ENCODE data around the gene NPIPA1. TPM values are rescaled to one million over a fixed set of nuclear protein-coding genes. Genes with fewer than 3 reads are reported as not detected.
"Not testable (repeated sequence)": the region's sequence is repeated elsewhere in the genome, so short reads cannot be mapped to it uniquely, and the experiment has no call there.

NPIPA1 gene
- total RNA-seq (ENCODE audit: unreplicated experiment) = 216 TPM
- long read RNA-seq, partial matches to known transcripts = 1 of 5 reads
- long read RNA-seq, other reads (novel, unspliced or antisense) = 4 of 5 reads

DNA sequence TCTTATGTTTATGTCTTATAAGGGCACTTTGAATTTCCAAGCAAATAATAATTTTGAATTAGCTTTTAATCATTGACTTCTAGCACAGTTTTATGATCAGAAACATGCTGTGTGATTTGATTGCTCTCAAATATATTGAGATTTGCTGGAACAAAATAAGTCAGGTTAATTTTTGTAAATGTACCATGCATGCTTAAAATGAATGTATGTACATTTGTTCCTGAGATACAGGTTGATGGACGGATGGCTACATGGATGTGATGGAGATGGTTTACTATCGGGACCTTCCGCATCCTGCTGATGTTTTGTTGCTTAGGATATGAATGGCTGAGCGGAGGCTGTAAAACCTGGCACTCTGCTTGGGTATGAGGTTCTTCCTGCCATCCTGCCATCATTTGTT, at the start of gene NPIPA1:
NPIPA1 (plus strand) TSS at position 301 of the 400 bp plus-strand sequence; CDS start at position 301, 0 bp downstream.
- not testable (repeated sequence) for H3K27me3 Mint-ChIP-seq (ENCODE audit: unreplicated experiment); H3K27ac Mint-ChIP-seq (ENCODE audit: unreplicated experiment); DNase-seq; H3K9me3 Mint-ChIP-seq (ENCODE audit: unreplicated experiment); H3K36me3 Mint-ChIP-seq (ENCODE audit: unreplicated experiment); H3K4me1 Mint-ChIP-seq (ENCODE audit: low read depth, unreplicated experiment); H3K4me3 Mint-ChIP-seq (ENCODE audit: unreplicated experiment)

DNA sequence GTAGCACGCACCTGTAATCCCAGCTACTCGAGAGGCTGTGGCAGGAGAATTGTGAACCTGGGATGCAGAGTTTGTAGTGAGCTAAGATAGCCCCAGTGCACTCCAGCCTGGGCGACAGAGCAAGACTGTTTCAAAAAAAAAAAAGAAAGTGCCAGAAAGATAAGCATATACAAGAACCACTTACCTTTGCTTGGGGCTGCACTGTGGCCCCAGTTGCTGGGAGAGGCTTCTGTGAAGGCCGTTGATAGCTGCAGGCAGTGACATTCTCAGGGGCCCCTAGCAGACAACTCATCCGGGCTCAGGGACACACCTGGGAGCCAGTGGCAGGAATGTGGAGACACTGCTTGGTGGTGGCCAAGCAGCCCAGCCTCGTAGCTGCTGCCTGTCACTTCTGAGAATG, 45.1 kb upstream of the NPIPA1 start:
- DNase-seq; H3K4me1 Mint-ChIP-seq (ENCODE audit: low read depth, unreplicated experiment); H3K36me3 Mint-ChIP-seq (ENCODE audit: unreplicated experiment); H3K9me3 Mint-ChIP-seq (ENCODE audit: unreplicated experiment); H3K27me3 Mint-ChIP-seq (ENCODE audit: unreplicated experiment); H3K4me3 Mint-ChIP-seq (ENCODE audit: unreplicated experiment); H3K27ac Mint-ChIP-seq (ENCODE audit: unreplicated experiment): not testable (repeated sequence)

DNA sequence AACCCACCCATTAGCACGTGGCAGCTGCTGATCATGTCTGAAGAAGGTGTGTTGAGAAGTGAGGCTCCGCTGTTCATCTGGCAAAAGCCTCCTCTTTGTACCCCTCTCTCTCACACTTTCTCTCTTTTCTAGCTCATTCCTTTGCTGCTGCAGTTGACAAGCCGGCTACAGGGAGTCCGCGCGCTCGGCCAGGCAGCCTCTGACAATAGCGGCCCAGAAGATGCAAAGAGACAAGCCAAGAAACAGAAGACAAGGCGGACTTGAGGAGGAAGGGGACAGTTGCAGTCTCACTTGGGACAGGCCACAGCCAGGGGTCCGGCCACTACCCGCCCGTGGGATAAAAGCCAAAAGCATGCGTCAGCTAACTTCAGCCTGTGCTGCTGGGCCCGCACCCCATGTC, 41.9 kb upstream of the NPIPA1 start:
- not testable (repeated sequence) for H3K4me3 Mint-ChIP-seq (ENCODE audit: unreplicated experiment); H3K4me1 Mint-ChIP-seq (ENCODE audit: low read depth, unreplicated experiment); DNase-seq; H3K36me3 Mint-ChIP-seq (ENCODE audit: unreplicated experiment); H3K27ac Mint-ChIP-seq (ENCODE audit: unreplicated experiment); H3K9me3 Mint-ChIP-seq (ENCODE audit: unreplicated experiment); H3K27me3 Mint-ChIP-seq (ENCODE audit: unreplicated experiment)

GRCh38 chr16:14896023-14896422, 41.2 kb upstream of the NPIPA1 start:
- H3K4me3 Mint-ChIP-seq (ENCODE audit: unreplicated experiment); H3K9me3 Mint-ChIP-seq (ENCODE audit: unreplicated experiment); H3K36me3 Mint-ChIP-seq (ENCODE audit: unreplicated experiment); H3K27ac Mint-ChIP-seq (ENCODE audit: unreplicated experiment); H3K4me1 Mint-ChIP-seq (ENCODE audit: low read depth, unreplicated experiment); H3K27me3 Mint-ChIP-seq (ENCODE audit: unreplicated experiment): not testable (repeated sequence)
- DNase-seq = peak; percentile 41

- peaks cover 11% of the 10 kb centered on the region for H3K4me1 Mint-ChIP-seq (ENCODE audit: low read depth, unreplicated experiment)
- H3K27ac Mint-ChIP-seq (ENCODE audit: unreplicated experiment); DNase-seq; H3K4me3 Mint-ChIP-seq (ENCODE audit: unreplicated experiment); H3K9me3 Mint-ChIP-seq (ENCODE audit: unreplicated experiment); H3K36me3 Mint-ChIP-seq (ENCODE audit: unreplicated experiment); H3K27me3 Mint-ChIP-seq (ENCODE audit: unreplicated experiment): not testable (repeated sequence)
- TF ChIP-seq, protein P1, sequence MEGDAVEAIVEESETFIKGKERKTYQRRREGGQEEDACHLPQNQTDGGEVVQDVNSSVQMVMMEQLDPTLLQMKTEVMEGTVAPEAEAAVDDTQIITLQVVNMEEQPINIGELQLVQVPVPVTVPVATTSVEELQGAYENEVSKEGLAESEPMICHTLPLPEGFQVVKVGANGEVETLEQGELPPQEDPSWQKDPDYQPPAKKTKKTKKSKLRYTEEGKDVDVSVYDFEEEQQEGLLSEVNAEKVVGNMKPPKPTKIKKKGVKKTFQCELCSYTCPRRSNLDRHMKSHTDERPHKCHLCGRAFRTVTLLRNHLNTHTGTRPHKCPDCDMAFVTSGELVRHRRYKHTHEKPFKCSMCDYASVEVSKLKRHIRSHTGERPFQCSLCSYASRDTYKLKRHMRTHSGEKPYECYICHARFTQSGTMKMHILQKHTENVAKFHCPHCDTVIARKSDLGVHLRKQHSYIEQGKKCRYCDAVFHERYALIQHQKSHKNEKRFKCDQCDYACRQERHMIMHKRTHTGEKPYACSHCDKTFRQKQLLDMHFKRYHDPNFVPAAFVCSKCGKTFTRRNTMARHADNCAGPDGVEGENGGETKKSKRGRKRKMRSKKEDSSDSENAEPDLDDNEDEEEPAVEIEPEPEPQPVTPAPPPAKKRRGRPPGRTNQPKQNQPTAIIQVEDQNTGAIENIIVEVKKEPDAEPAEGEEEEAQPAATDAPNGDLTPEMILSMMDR (IDR thresholded peaks at IDR 0.05; ENCODE audit: partially characterized antibody, unreplicated experiment) = peak; percentile 19
Measured at GRCh38 chr16:14897006-14897664, 40.1 kb upstream of the NPIPA1 start.

DNA sequence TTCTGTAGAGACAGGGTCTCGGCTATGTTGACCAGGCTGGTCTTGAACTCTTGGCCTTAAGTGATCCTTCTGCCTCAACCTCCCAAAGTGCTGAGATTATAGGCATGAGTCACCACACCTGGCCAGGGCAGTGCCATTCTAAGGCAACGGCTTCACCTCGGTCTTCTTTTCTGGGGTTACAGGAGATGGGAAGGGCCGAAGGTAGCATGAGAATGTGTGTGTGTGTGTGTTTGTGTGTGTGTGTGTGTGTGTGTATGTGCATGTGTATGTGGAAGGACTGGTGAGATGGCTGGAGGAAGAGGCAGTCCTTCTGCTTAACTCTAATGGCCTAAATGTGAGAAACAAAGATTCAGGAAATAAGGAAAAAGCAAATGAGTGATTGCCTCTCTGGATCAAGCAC, 39.1 kb upstream of the NPIPA1 start:
- not testable (repeated sequence) for H3K27ac Mint-ChIP-seq (ENCODE audit: unreplicated experiment)
- H3K4me1 Mint-ChIP-seq (ENCODE audit: low read depth, unreplicated experiment) = peaks cover 18% of the 10 kb centered on the region
- peak overlapping the region; percentile 67 for H3K4me3 Mint-ChIP-seq (ENCODE audit: unreplicated experiment)

GRCh38 chr16:14903191-14903957, 33.9 kb upstream of the NPIPA1 start:
- H3K4me1 Mint-ChIP-seq (ENCODE audit: low read depth, unreplicated experiment) = peaks cover 11% of the 10 kb centered on the region
- not testable (repeated sequence) for H3K4me3 Mint-ChIP-seq (ENCODE audit: unreplicated experiment); H3K27me3 Mint-ChIP-seq (ENCODE audit: unreplicated experiment); H3K9me3 Mint-ChIP-seq (ENCODE audit: unreplicated experiment); H3K27ac Mint-ChIP-seq (ENCODE audit: unreplicated experiment); DNase-seq; H3K36me3 Mint-ChIP-seq (ENCODE audit: unreplicated experiment)

More for the DNA sequence above, 39.1 kb upstream of the NPIPA1 start:
- H3K36me3 Mint-ChIP-seq (ENCODE audit: unreplicated experiment); H3K27me3 Mint-ChIP-seq (ENCODE audit: unreplicated experiment); DNase-seq; H3K9me3 Mint-ChIP-seq (ENCODE audit: unreplicated experiment): not testable (repeated sequence)

DNA sequence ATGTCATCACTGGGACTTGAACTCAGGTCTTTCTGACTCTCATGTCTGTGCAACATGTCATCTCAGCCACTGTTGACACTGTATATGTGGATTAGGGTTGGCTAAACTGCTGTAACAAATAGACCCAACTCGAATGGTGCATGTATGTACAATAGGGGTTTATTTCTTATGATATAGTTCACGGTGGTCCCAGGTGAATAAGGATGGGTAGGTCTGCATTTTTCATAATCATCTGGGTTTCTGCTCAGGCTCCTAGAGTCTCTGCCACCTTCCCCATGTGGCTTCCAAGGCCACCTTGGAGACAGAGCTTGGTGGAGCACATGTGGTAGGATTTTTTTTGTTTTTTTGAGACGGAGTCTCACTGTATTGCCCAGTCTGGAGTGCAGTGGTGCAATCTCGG, 27.5 kb upstream of the NPIPA1 start:
- H3K9me3 Mint-ChIP-seq (ENCODE audit: unreplicated experiment); H3K27ac Mint-ChIP-seq (ENCODE audit: unreplicated experiment); H3K36me3 Mint-ChIP-seq (ENCODE audit: unreplicated experiment); H3K4me3 Mint-ChIP-seq (ENCODE audit: unreplicated experiment); H3K27me3 Mint-ChIP-seq (ENCODE audit: unreplicated experiment); H3K4me1 Mint-ChIP-seq (ENCODE audit: low read depth, unreplicated experiment); DNase-seq: not testable (repeated sequence)

GRCh38 chr16:14910833-14911629, 26.2 kb upstream of the NPIPA1 start:
- not testable (repeated sequence) for H3K4me1 Mint-ChIP-seq (ENCODE audit: low read depth, unreplicated experiment); DNase-seq; H3K27ac Mint-ChIP-seq (ENCODE audit: unreplicated experiment); H3K36me3 Mint-ChIP-seq (ENCODE audit: unreplicated experiment); H3K4me3 Mint-ChIP-seq (ENCODE audit: unreplicated experiment); H3K9me3 Mint-ChIP-seq (ENCODE audit: unreplicated experiment); H3K27me3 Mint-ChIP-seq (ENCODE audit: unreplicated experiment)

DNA sequence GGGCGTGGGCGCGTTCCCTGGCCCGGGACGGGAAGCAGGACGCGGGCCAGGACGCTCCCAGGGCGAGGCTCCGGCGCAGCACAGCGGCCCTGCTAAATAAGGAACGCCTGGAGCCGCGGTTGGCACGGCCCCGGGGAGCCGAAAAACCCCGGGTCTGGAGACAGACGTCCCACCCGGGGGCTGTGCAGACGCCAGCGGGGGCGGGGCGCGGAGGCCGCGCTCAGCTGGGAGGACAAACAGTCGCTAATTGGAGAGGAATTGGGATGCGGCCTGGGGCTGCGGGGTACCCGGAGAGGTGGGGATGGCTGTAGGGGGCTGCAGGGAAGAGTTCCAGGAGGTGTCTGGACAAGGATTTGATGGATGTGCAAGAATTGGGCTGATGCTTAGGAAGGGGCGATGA, 25.3 kb upstream of the NPIPA1 start:
- not testable (repeated sequence) for H3K9me3 Mint-ChIP-seq (ENCODE audit: unreplicated experiment); H3K27me3 Mint-ChIP-seq (ENCODE audit: unreplicated experiment); H3K27ac Mint-ChIP-seq (ENCODE audit: unreplicated experiment); H3K4me1 Mint-ChIP-seq (ENCODE audit: low read depth, unreplicated experiment); H3K36me3 Mint-ChIP-seq (ENCODE audit: unreplicated experiment)
- peak overlapping the region; percentile 73 for H3K4me3 Mint-ChIP-seq (ENCODE audit: unreplicated experiment)
- peak; percentile 80 for DNase-seq

- not testable (repeated sequence) for DNase-seq; H3K27me3 Mint-ChIP-seq (ENCODE audit: unreplicated experiment); H3K4me1 Mint-ChIP-seq (ENCODE audit: low read depth, unreplicated experiment); H3K9me3 Mint-ChIP-seq (ENCODE audit: unreplicated experiment); H3K36me3 Mint-ChIP-seq (ENCODE audit: unreplicated experiment); H3K4me3 Mint-ChIP-seq (ENCODE audit: unreplicated experiment); H3K27ac Mint-ChIP-seq (ENCODE audit: unreplicated experiment)
Measured at GRCh38 chr16:14912588-14912987, 24.7 kb upstream of the NPIPA1 start.
